HG03039 (cell line): ENCODE data around the gene NHERF1.

Experiments used
- ATAC-seq: cut with Tn5 transposase; IDR thresholded peaks from one replicate; pipeline ENCODE4 v1.9.1; 2021; ENCODE audit warnings: mild to moderate bottlenecking, moderate library complexity; ENCODE audit not compliant: unreplicated experiment

NHERF1 gene

DNA sequence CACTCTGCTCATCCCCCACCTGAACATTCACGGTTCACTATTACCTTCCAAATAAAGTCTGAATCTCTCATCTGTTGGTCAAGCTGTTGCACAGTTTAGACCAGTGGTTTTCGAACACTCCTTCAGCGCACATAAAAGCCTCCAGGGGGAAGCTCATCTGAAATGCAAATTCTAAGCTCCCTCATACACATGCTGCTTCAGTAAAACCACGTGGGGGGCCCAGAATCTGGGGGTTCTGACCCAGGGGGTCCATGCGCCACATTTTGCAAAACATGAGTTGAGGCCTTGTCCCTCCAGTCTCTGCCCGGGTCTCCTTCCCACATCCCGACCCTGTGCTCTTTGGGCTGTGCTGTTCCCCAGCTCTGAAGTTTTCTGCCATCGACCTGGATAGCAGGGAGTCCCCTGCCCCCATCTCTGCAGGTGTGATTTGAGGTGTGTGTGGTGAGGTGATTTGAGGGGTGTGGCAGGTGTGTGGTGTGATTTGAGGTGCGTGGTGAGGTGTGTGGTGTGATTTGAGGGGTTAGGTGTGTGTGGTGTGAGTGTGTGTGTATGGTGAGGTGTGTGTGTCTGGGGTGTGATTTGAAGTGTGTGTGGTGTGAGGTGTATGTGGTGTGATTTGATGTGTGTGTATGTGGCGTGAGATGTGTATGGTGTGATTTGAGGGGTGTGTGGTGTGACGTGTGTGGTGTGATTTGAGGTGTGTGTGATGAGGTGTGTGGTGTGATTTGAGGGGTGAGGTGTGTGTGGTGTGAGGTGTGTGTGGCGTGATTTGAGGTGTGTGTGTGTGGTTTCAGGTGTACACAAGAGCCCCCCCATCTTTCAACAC is 16.2 kb upstream of the NHERF1 start:
- ATAC-seq, result no peak

DNA sequence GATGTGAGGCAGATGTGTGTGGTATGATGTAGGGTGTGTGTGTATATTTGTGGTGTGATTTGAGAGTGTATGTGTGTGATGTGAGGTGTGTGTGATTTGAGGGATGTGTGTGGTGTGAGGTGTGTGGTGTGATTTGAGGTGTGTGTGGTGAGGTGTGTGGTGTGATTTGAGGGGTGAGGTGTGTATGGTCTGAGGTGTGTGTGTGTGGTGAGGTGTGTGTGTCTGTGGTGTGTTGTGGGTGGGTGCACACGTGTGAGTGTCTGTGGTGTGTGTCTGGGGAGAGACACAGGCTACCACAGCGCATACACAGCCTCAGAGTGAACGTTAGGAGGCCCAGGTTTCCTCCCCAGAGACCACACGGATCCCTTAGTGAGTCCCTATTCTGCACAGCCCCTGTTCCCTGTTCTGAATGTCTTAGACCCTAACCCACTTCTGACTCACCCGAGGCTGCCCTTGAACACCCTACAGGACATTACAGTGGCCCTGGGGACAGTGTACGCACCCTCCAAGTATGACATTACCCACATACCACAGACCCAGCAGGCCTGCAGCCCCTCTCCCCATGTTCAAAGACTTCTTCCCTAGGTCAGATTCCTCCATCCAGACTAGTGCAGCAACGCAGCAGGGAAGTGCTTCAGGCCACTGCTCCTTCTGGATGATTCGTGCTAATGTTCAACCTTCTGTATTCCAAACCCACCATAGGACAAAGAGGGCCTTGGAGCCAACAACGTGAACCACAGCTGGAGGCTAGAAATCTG is 14.9 kb upstream of the NHERF1 start:
- no peak for ATAC-seq

DNA sequence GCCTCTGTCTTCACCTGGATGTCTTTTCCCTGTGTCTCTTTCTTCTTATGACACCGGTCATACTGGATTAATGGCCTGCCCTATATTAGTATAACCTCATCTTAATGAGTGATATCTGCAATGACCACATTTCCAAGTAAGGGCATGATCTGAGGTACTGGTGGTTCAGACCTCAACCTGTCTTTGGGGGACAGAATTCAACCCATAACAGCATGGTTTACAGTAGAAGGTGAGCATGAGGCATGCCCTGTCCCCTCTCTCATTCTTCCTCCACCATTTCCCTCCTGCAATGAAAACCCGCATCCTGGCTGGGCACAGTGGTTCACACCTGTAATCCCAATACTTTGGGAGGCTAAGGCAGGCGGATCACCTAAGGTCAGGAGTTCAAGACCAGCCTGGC is 14.2 kb upstream of the NHERF1 start:
- no peak for ATAC-seq

DNA sequence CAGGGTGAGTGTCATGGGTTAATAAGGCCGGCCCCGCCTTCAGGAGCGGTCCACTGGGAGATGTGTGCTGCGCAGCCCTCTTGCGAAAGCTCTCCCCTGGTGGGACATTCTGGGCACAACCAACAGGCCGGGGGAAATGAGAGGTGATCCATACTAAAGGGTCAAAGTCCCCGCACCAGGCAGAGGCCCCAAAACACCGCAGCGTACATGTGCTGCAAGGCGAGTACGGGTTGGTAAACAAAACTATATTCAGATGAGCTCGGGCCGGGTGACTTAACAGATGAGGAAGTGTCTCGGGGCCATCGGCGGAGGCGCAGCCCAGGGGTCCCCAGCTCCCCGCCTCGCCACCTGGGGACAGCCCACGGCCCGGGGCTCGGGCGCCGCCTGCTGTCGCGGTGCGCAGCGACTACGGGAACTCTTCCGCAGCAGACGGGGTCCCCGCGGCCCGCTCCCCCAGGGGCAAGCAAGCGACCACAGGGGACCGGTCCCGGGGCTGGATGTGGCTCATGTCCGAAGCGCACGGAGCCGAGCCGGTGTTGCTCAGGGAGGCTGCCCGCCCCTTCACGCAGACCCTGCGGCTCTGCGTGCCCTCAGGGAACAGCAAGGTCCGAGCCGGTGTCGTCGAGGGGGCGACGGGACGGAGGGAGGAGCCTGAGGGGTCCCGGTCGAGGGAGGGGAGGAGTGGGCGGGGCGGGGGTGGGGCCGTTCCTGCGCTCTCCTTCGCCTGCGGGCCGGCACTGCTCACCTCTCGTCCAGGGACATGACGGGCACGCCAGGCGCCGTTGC is 11.7 kb upstream of the NHERF1 start, which contains the start of gene RAB37:
Gene RAB37 (plus strand): TSS at position 744 of the 786 bp plus-strand sequence. CDS start 17 bp downstream, at position 761.
- ATAC-seq, result no peak

DNA sequence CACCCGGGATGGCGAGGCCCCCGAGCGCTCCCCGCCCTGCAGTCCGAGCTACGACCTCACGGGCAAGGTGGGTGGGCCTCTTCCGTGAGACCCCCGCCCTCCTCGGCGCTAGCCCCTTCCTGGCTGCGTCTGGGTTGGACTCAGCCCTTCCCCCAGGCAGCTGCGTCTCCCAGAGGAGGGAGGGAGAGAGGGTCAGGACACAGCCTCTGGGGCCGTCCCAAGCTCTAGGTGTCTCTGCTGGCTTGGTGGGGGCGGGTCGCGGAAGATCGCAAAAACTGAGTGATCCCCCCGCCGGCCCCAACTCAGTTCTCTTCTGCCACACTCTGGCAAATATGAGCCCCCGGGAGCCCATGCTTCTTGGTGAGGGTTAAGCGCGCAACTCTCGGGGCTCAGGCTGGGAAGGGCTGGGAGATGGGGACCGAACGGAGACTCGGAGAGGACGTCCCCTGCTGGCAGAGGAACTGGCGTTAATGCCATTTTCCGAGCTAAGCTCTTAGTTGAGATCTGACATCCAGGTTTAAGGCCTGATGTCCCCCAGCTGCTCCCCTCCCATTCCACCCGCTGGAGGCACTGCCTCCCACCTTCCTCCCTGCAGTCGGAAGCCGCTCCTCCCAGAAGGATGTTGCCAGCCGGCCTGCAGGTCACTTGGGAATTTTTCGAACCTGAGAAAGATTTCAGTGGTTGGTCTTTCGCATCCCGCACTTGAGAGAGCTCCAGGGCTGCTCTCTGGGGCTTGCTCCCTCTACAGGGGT is 11.0 kb upstream of the NHERF1 start:
- ATAC-seq, result no peak

DNA sequence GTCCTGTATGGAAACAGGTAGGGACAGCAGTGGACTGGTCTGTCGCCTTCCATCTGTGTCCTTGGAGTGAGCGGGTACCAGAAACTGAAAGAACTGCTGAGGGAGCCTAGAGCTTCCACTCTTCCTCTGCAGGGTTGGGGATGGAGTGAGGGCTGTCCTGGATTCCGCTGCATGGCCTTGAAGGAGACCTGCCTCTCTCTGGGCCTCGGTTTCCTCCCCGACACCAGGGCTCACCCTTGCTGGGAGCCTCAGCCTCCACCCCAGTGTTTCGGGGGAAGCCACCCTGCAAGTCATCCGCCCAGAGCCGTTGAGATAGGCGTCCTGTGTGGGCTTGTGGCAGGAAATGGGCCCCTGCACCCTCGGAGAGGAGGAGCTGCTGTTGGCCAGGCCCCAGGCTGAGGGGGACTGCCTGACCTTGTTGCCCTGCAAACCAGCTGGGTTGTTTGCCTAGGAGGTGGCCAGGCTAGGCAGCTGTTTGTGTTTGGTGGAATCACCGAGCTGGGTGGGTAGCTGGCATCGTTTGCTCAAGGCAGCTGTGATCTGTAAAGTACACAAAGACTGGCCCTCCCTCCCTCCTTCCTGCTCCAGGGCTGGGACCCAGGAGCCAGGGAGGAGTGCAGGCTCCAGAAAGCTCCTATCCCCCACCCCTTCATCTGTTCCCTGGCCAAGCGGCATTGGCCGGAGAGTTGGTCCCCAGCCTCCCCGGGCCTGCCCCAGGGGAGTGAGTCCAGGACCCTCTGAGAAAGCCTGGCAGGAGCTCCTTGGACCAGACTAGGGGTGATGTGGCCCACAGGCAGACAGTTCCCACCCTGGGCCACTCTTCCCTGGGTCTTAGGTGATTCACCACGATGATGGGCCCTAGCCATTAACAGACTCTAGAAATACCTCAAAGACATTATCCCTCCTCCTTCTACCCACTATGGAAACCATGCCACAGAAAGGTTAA is 10.1 kb upstream of the NHERF1 start:
- ATAC-seq, result no peak

DNA sequence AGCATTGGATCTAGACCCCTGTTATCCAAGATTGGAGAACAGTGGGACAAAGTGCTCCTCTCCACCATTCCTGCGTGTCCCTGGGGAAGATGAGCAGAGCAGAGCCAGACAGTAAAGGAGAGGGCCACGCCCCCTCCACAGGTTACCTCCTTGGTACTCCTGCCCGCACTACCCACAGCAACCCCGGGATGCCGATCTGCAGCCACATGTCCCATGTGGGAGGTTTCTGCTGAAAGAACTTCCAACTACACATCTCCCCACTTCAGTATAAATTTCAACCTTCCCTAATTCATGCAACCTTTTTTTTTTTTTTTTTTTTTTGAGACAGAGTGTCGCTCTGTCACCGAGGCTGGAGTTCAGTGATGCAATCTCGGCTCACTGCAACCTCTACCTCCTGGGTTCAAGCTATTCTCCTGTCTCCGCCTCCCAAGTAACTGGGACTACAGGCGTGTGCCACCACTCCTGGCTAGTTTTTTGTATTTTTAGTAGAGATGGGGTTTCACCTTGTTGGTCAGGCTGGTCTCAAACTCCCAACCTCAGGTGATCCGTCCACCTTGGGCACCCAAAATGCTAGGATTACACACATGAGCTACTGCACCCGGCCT is 9.1 kb upstream of the NHERF1 start:
- ATAC-seq, result no peak

DNA sequence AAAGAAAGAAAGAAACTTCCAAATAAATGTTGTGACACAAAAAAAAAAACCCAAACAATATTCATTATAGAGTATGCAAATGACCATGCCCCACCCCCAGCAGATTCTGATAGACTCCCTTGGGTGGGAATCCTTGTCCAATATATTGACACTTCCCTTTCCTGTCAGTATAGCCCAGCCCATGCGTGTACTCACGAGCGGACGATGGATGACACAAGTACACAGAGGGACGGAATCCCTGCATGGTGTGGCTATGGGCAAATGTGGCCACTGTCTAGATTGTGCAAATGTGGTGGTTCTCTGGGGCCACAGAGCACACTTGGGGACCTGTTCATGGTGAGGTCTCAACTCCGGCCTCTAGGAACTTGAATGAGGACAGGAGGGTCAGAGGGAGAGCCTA is 8.3 kb upstream of the NHERF1 start:
- ATAC-seq, result no peak

DNA sequence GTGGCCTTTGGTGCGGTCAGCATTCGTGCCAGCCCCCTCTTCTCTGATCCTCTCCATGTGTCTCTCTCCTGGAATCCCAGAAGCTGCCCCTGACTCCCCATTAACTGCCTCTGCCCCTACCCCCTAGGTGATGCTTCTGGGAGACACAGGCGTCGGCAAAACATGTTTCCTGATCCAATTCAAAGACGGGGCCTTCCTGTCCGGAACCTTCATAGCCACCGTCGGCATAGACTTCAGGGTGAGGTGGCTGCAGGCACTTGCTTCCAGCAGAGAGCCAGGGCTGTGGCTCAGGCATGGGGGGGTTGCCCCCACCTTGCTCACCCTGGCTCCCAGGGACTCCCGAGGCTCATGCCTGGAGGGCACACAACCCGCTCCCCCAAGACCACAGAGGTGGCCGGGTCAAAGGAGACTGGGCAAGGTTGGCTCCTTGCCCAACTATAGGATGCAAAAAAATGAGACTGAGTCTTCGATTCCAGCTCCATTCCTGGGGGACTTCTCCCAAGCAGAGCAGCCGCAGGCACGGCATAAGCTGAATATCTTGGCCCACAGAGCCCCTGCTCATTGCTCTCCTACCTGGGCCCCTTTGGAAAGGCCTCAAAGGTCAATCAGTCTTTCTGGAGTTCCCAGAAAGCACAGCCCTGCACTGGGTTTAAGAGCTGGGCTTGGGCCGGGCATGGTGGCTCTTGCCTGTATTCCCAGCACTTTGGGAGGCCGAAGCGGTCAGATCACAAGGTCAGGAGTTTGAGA is 7.6 kb upstream of the NHERF1 start:
- no peak for ATAC-seq

DNA sequence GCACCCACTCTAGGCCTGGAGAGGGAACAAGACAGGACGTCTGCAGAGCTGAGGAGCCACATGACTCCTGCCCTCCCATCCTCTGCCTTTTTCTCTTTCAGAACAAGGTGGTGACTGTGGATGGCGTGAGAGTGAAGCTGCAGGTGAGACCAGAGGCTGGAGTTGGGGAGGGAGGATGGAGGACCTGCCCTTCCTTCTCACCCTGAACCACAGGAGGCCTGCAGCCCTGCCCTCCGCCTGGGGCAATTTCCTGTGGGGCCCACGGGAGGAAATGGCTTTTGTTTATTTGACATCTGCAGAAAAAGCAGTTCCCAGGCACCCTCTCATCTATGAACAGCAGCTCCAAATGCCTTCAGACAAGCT is 6.3 kb upstream of the NHERF1 start:
- ATAC-seq, result no peak

DNA sequence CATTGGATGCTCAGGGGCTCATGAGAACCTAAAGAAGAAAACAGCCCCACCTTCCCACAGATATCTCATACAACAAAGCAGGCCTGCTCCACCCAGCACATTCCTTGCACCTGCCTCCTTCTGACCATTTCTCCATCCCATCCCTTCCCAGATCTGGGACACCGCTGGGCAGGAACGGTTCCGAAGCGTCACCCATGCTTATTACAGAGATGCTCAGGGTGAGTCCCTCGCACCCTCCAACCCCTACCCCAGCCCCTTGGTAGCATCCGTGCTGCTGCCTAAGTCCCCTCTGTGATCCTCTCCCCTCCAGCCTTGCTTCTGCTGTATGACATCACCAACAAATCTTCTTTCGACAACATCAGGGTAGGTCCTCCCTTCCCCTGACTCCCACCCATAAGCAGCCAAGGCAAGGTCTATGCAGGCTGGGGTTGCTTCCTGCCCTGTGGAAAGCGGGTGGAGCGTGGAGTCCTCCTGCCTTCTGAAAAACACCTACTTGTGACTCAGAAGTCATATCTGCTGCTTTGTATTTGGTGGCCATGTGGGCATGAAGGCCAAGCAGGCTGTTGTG is 5.4 kb upstream of the NHERF1 start:
- ATAC-seq, result no peak

DNA sequence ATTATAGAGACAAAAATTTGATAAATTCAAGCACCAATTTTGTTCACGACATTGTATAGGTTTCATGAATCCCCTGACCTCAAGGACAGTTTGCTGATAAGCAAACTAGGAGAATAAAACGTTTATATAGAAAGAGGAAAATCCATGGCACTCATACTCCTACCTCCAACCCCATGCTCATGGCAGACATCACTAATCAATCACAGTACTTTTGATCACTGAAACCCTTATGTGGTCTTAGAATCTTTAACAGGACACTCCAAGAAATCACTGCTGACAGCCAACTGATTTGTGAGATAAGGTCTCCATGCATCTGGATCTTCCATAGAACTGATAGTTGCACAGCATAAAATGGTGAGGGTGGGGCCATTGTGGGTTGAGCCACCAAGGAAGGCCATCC is 4.7 kb upstream of the NHERF1 start:
- no peak for ATAC-seq

DNA sequence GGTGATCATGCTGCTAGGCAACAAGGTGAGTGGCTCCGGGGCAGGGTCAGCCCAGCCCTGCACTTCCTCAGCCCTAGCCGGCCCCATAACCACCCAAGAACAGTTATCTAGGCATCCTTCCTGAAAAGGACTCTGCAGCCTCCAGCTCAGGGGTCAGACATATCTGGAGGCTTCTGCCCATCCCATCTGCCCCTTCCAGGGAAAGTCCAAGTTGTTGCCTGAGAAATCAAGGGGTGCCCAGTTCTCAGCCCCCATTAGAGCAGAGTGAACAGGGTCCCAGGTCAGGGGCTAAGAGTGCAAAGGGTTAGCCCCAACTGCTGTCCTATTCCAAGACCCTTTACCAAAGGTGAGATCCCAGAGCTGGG is 4.1 kb upstream of the NHERF1 start:
- ATAC-seq, result no peak

DNA sequence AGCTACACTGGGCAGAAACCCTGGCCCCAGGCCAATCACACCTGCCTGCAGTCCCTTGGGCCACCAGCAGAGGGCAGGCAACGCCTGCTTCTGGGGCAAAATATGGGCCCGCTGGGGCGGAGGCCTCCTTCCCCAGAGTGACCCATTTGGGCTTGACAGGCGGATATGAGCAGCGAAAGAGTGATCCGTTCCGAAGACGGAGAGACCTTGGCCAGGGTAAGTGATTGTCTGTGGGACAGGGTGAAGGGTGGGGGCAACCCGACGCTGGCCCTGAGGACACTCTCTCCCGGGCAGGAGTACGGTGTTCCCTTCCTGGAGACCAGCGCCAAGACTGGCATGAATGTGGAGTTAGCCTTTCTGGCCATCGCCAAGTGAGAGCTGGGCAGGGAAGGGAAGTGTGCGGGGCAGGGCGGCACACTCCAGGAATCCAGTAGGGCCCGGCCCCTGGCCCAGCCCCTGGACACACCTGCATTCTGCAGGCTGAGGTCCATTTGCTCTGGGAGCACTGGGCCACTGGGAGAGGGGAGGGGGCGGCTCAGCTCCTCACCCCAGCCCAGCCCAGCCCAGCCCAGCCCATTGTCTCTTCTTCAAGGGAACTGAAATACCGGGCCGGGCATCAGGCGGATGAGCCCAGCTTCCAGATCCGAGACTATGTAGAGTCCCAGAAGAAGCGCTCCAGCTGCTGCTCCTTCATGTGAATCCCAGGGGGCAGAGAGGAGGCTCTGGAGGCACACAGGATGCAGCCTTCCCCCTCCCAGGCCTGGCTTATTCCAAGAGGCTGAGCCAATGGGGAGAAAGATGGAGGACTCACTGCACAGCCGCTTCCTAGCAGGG is 3.5 kb upstream of the NHERF1 start:
- no peak for ATAC-seq

DNA sequence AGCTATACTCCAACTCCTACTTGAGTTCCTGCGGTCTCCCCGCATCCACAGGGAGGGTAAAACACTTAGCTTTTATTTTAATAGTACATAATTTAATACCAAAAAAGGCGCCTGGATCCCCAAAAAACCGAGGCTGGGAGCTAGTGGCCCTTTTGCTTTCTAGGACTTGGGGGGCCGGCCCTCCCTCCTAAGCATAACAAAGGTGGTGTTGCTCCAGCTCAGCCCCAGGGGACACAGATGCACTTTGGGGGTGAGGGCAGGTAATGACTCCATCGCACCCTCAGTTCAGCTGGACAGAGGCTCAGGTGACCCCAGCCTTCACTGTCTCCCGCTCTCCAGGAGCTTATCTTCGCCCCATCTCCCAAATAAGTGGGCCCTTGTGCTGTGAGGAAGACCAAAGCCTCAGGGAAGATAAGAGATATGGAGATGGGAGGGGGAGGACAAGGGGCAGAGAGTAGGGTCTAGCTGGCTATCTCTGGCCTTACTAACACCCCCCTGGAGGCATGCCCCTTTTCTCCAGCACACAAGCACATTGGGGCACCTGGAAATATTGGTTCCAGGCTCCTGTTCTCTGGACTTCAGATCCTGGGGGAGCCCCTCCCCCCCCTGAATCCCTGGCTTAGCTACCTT is 2.8 kb upstream of the NHERF1 start:
- no peak for ATAC-seq

DNA sequence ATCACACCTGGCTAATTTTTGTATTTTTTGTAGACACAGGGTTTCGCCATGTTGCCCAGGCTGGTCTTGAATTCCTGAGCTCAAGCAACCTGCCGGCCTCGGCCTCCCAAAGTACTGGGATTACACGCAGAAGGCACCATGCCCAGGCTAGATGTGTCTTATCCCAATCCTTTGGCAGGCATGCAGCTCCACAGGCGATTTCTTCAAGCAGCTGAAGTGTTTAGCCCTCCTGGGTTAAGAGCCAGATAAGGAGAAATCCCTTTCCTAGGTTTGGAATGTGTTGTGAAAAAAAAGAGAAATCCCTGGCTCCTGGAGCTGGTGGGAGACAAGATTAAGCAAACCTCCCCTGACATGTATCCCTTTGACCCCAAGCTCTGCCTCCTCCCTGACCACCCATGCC is 2.1 kb upstream of the NHERF1 start:
- ATAC-seq, result no peak

DNA sequence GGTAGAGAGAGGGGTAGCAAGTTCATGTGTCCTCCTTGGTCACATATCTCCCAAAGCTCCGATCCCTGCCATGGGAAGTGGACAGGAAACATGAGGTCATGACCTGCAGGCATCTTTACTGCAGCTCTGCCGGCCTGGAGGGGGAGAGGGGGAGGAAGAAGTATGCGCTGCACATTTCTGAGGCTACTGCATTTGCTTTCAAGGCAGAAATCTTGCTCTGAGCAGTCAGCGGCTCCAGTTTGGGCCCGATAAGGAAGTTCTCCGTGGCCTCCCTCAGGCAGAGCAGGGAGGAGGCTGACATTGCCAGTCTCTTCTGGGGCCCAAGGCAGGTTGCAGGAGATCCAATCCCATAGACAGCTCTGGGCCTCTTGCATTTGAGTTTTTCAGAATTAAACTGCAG is 1.5 kb upstream of the NHERF1 start:
- no peak for ATAC-seq
